ENCODE results near the gene KCNK5. TPM values are rescaled to one million over a fixed set of nuclear protein-coding genes. Genes with fewer than 3 reads are reported as not detected.

KCNK5 gene
- under 0.01 and 1.8 TPM in 2 replicates for total RNA-seq

GRCh38 chr6:39228992-39229767 lies at the start of gene KCNK5:
Gene KCNK5 (minus strand): TSS chr6:39229475. CDS start chr6:39229111, 364 bp downstream.

Other genes with a start within 250 kb of the KCNK5 start
- not detected in 2 replicates for gene GLP1R, start 180.7 kb downstream of the KCNK5 start, total RNA-seq
- gene SAYSD1, start 114.3 kb downstream of the KCNK5 start, total RNA-seq: 7.4 and 12.6 TPM in 2 replicates
- not detected in 2 replicates for gene KCNK17, start 84.9 kb upstream of the KCNK5 start, total RNA-seq
- not detected in 2 replicates for gene KCNK16, start 93.2 kb upstream of the KCNK5 start, total RNA-seq

Measured in nasal cavity respiratory epithelium epithelial cell of viscerocranial mucosa (primary cell).